ENCODE results near the gene ADAP1. TPM values are rescaled to one million over a fixed set of nuclear protein-coding genes. Genes with fewer than 3 reads are reported as not detected.

ADAP1 gene
- total RNA-seq, 2 donors from 2014 or later: 3.8 to 6.5 TPM

DNA sequence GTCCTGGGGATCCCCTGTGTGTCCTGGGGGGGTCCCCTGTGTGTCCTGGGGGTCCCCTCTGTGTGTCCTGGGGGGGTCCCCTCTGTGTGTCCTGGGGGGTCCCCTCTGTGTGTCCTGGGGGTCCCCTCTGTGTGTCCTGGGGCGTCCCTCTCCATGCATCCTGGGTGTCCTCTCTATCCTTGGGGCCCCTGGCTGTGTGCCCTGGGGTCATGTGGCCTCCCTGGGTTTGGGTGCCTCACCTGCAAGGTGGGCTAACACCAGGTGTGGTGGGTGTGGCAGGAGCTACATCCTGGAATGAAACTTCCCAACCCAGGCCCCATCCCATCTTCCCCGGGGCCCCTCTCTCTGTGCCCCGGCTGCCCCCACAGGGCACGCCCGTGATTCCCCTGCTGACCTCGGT is 33.4 kb upstream of the ADAP1 start:
- H3K9ac ChIP-seq (ENCODE audit: extremely low read depth, low read length, poor library complexity, severe bottlenecking): no peak overlapping the region

DNA sequence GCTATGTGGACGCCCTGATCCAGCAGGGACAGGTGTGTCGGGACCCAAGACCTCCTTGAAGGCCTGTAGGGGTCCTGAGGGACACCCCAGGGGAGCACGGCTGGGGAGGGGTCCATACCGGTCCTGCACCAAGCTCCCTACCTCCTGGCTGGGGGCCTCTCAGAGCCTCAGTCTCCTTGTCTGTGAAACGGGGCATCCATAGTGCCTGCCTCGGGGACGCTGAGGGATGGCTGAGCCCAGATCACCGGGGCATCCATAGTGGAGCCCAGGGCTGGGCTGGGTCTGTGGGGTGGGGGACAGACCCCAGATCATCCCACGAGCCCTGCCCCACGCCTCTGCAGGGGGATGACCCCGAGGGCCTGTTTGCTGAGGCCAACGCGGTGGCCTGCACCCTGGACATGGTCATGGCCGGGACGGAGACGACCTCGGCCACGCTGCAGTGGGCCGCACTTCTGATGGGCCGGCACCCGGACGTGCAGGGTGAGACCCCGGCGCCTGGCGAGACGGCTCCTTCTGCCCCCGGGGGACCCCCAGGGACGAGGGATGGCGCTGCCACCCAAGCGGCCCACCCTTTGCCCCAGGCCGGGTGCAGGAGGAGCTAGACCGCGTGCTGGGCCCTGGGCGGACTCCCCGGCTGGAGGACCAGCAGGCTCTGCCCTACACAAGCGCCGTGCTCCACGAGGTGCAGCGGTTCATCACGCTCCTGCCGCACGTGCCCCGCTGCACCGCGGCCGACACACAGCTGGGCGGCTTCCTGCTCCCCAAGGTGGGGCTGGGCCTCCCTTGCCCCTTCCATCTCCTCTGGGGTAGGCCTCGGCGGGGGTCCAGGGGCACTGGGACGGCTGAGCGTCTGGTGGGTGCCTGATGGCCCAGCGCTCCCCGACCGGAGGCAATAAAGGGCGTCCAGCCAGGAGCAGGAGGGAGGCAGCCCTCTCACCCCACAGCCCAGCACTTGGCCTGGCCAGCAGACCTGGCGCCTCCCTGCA is 32.6 kb upstream of the ADAP1 start:
- no peak for TF ChIP-seq CTCF (conservative IDR thresholded peaks at IDR 0.05)
- Histone ChIP-seq H3K27me3 (ENCODE audit: control insufficient read depth, insufficient read depth, low read length, poor library complexity, severe bottlenecking) (no peaks in the 10 kb centered on the region), H3K9me3 (ENCODE audit: control insufficient read depth, low read length) (no peaks in the 10 kb centered on the region), H3K36me3 (ENCODE audit: control insufficient read depth, insufficient read depth, low read length) (no peaks in the 10 kb centered on the region), H3K27ac (ENCODE audit: low read depth, low read length) (no peak overlapping the region), H3K4me1 (ENCODE audit: control insufficient read depth, insufficient read depth, low read length) (no peaks in the 10 kb centered on the region), H3K9ac (ENCODE audit: extremely low read depth, low read length, poor library complexity, severe bottlenecking) (no peak overlapping the region), H3K4me3 (ENCODE audit: low read length) (no peak overlapping the region)
- no peaks in the 10 kb centered on the region for H3K27me3 Mint-ChIP-seq (ENCODE audit: insufficient read depth)
- no peak for DNase-seq
- H3K4me1 Mint-ChIP-seq: no peaks in the 10 kb centered on the region
- no peaks in the 10 kb centered on the region for H3K36me3 Mint-ChIP-seq (ENCODE audit: low read depth)
- no peak overlapping the region for H3K27ac Mint-ChIP-seq
- 93 to 95% methylated on average over 40 to 56 of the region's 56 CpGs for WGBS, 2 experiments (ENCODE audit: insufficient coverage in 1 of 2, insufficient read length in 1 of 2)
- no peaks in the 10 kb centered on the region for H3K9me3 Mint-ChIP-seq
- H3K4me3 Mint-ChIP-seq: no peak overlapping the region

More for the DNA sequence above, 33.4 kb upstream of the ADAP1 start:
- Histone ChIP-seq H3K4me3 (ENCODE audit: low read length) (no peak overlapping the region), H3K27ac (ENCODE audit: low read depth, low read length) (no peak overlapping the region), H3K36me3 (ENCODE audit: control insufficient read depth, insufficient read depth, low read length) (no peaks in the 10 kb centered on the region), H3K4me1 (ENCODE audit: control insufficient read depth, insufficient read depth, low read length) (no peaks in the 10 kb centered on the region), H3K27me3 (ENCODE audit: control insufficient read depth, insufficient read depth, low read length, poor library complexity, severe bottlenecking) (no peaks in the 10 kb centered on the region), H3K9me3 (ENCODE audit: control insufficient read depth, low read length) (no peaks in the 10 kb centered on the region)
- TF ChIP-seq CTCF (conservative IDR thresholded peaks at IDR 0.05): no peak
- no peak overlapping the region for H3K4me3 Mint-ChIP-seq
- WGBS, 2 experiments (ENCODE audit: insufficient coverage in 1 of 2, insufficient read length in 1 of 2): 93% methylated on average over 6 of the region's 6 CpGs; no CpG with 5 or more reads in 1 of the 2 experiments
- H3K36me3 Mint-ChIP-seq (ENCODE audit: low read depth): no peaks in the 10 kb centered on the region
- no peak for DNase-seq
- H3K27me3 Mint-ChIP-seq (ENCODE audit: insufficient read depth): no peaks in the 10 kb centered on the region
- H3K4me1 Mint-ChIP-seq: no peaks in the 10 kb centered on the region
- H3K9me3 Mint-ChIP-seq: no peaks in the 10 kb centered on the region
- no peak overlapping the region for H3K27ac Mint-ChIP-seq

- TF ChIP-seq CTCF (conservative IDR thresholded peaks at IDR 0.05): no peak
- Histone ChIP-seq H3K4me3 (ENCODE audit: low read length) (no peak overlapping the region), H3K36me3 (ENCODE audit: control insufficient read depth, insufficient read depth, low read length) (no peaks in the 10 kb centered on the region), H3K4me1 (ENCODE audit: control insufficient read depth, insufficient read depth, low read length) (no peaks in the 10 kb centered on the region), H3K27ac (ENCODE audit: low read depth, low read length) (no peak overlapping the region), H3K27me3 (ENCODE audit: control insufficient read depth, insufficient read depth, low read length, poor library complexity, severe bottlenecking) (no peaks in the 10 kb centered on the region), H3K9me3 (ENCODE audit: control insufficient read depth, low read length) (no peaks in the 10 kb centered on the region), H3K9ac (ENCODE audit: extremely low read depth, low read length, poor library complexity, severe bottlenecking) (no peak overlapping the region)
- no peak overlapping the region for H3K4me3 Mint-ChIP-seq
- no peaks in the 10 kb centered on the region for H3K4me1 Mint-ChIP-seq
- 91% methylated on average over 11 to 41 of the region's 41 CpGs for WGBS, 2 experiments (ENCODE audit: insufficient coverage in 1 of 2, insufficient read length in 1 of 2)
- no peaks in the 10 kb centered on the region for H3K36me3 Mint-ChIP-seq (ENCODE audit: low read depth)
- no peaks in the 10 kb centered on the region for H3K27me3 Mint-ChIP-seq (ENCODE audit: insufficient read depth)
- no peak for DNase-seq
- no peaks in the 10 kb centered on the region for H3K9me3 Mint-ChIP-seq
- H3K27ac Mint-ChIP-seq: no peak overlapping the region
Measured at GRCh38 chr7:985915-986741, 31.6 kb upstream of the ADAP1 start.
